Fibroblast of peridontal ligament (primary cell): ENCODE measurements around the gene FIBCD1.

ENCODE experiments used
- DNase-seq: peaks from one replicate; pipeline ENCODE4 v3.0.0-alpha.2; 2010; ENCODE audit errors: extremely low read depth

The FIBCD1 gene

GRCh38 chr9:130880599-130881220, 58.3 kb downstream of the FIBCD1 start:
- DNase-seq, result no peak

- no peak for DNase-seq
These were observed 59.1 kb downstream of the FIBCD1 start for GRCh38 chr9:130879863-130880411.

GRCh38 chr9:130878295-130878694, 60.8 kb downstream of the FIBCD1 start:
- no peak for DNase-seq

GRCh38 chr9:130877300-130877699, 61.7 kb downstream of the FIBCD1 start:
- DNase-seq, result no peak

GRCh38 chr9:130874783-130875182, 64.3 kb downstream of the FIBCD1 start:
- no peak for DNase-seq

- no peak for DNase-seq
These were observed 65.1 kb downstream of the FIBCD1 start for GRCh38 chr9:130873966-130874365.

GRCh38 chr9:130872912-130873503, 66.0 kb downstream of the FIBCD1 start:
- no peak for DNase-seq

GRCh38 chr9:130872508-130872907, 66.5 kb downstream of the FIBCD1 start:
- no peak for DNase-seq

- no peak for DNase-seq
These were observed 67.0 kb downstream of the FIBCD1 start for GRCh38 chr9:130872093-130872492.

- DNase-seq, result no peak
These were observed 67.5 kb downstream of the FIBCD1 start for GRCh38 chr9:130871395-130872062.

GRCh38 chr9:130870491-130871381, 68.3 kb downstream of the FIBCD1 start:
- no peak for DNase-seq

GRCh38 chr9:130869250-130869649, 69.8 kb downstream of the FIBCD1 start:
- DNase-seq, result no peak

- no peak for DNase-seq
These were observed 70.8 kb downstream of the FIBCD1 start for GRCh38 chr9:130868230-130868629.

- DNase-seq, result no peak
These were observed 71.5 kb downstream of the FIBCD1 start for GRCh38 chr9:130867556-130867955.

GRCh38 chr9:130866474-130866965, 72.5 kb downstream of the FIBCD1 start:
- peak; percentile 86 for DNase-seq

GRCh38 chr9:130865921-130866320, 73.1 kb downstream of the FIBCD1 start:
- DNase-seq, result no peak

- no peak for DNase-seq
These were observed 74.5 kb downstream of the FIBCD1 start for GRCh38 chr9:130864541-130864940.

- DNase-seq, result no peak
These were observed 76.3 kb downstream of the FIBCD1 start for GRCh38 chr9:130862747-130863146.

- DNase-seq, result no peak
These were observed 76.8 kb downstream of the FIBCD1 start for GRCh38 chr9:130862217-130862616.

- DNase-seq, result no peak
These were observed 77.5 kb downstream of the FIBCD1 start for GRCh38 chr9:130861372-130862180.
